Lower lobe of right lung (tissue), 2 donors: ENCODE measurements around the gene TMEM178B. TPM values are rescaled to one million over a fixed set of nuclear protein-coding genes. Genes with fewer than 3 reads are reported as not detected.
"Not testable (repeated sequence)": the region's sequence is repeated elsewhere in the genome, so short reads cannot be mapped to it uniquely, and the experiment has no call there.

Source experiments
- ATAC-seq, 2 donors: fragments of 200-7000 bp; cut with Tn5 transposase; one replicate each; pipeline ENCODE4 v1.9.1; 2020 to 2022; ENCODE audit warnings: mild to moderate bottlenecking in 2 of 2, moderate library complexity in 2 of 2
- DNase-seq: peaks from one replicate; pipeline ENCODE4 v3.0.0-alpha.2; 2020
- H3K27ac ChIP-seq: fragments of 200-600 bp; one replicate; pipeline ENCODE4 v1.8.0; 2022
- H3K27me3 ChIP-seq: fragments of 200-600 bp; one replicate; pipeline ENCODE4 v1.8.0; 2022; ENCODE audit warnings: low read depth
- H3K36me3 ChIP-seq: fragments of 200-600 bp; one replicate; pipeline ENCODE4 v1.8.0; 2022; ENCODE audit warnings: mild to moderate bottlenecking
- H3K4me1 ChIP-seq: fragments of 200-600 bp; one replicate; pipeline ENCODE4 v1.8.0; 2022
- H3K4me3 ChIP-seq: fragments of 200-600 bp; one replicate; pipeline ENCODE4 v1.8.0; 2022; ENCODE audit warnings: mild to moderate bottlenecking
- H3K9me3 ChIP-seq: fragments of 200-600 bp; one replicate; pipeline ENCODE4 v1.8.0; 2022
- intact Hi-C: fragments of 100-400 bp; cut with DNase I; formaldehyde crosslinking; loops from one replicate; pipeline ENCODE4 v1.11.0; 2022
- total RNA-seq: library from RNA; stranded (reverse); fragmentation: NEBNext Ultra II Directional; extraction: Animal tissue kit (Norgen Biotek cat#: 25700); gene quantifications from one replicate; pipeline ENCODE4 v1.2.1, GENCODE V29; 2021
- TF ChIP-seq, protein P1 (sequence below): fragments of 200-600 bp; IDR thresholded peaks from one replicate; pipeline ENCODE4 v1.8.0; 2022; ENCODE audit warnings: antibody characterized with exemption, mild to moderate bottlenecking
- donor health status: DM: no; HTN: yes; CAD: no; lungs with severe emphysema.

Gene TMEM178B
- total RNA-seq, 1 donor from 2014 or later: 0.18 TPM

DNA sequence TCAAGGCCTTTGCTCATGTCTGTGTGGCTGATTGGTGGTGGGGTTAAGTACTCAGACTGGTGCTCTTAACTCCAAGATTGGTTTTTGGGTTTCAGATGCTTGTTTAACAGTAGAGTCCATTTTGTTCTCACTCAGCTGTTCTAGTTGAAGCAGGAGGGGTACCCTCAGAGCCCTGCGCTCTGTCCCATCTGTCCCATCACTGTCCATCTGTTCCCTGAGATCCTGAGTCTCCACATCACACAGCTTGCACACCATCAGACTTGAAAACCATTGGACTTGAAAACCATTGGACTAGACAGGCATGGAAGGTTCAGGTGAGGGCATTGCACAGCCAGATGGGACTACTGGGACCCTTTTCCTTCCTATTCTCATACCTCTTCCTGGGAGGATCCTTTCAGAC, 39.3 kb downstream of the TMEM178B start:
- Histone ChIP-seq H3K36me3 (no peaks in the 10 kb centered on the region), H3K27me3 (no peaks in the 10 kb centered on the region), H3K27ac (no peak overlapping the region), H3K4me1 (no peaks in the 10 kb centered on the region), H3K4me3 (no peak overlapping the region), H3K9me3 (no peaks in the 10 kb centered on the region)
- ATAC-seq: no peak
- intact Hi-C loops: no loop called here
- TF ChIP-seq, protein P1, sequence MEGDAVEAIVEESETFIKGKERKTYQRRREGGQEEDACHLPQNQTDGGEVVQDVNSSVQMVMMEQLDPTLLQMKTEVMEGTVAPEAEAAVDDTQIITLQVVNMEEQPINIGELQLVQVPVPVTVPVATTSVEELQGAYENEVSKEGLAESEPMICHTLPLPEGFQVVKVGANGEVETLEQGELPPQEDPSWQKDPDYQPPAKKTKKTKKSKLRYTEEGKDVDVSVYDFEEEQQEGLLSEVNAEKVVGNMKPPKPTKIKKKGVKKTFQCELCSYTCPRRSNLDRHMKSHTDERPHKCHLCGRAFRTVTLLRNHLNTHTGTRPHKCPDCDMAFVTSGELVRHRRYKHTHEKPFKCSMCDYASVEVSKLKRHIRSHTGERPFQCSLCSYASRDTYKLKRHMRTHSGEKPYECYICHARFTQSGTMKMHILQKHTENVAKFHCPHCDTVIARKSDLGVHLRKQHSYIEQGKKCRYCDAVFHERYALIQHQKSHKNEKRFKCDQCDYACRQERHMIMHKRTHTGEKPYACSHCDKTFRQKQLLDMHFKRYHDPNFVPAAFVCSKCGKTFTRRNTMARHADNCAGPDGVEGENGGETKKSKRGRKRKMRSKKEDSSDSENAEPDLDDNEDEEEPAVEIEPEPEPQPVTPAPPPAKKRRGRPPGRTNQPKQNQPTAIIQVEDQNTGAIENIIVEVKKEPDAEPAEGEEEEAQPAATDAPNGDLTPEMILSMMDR: no peak
- no peak for DNase-seq

DNA sequence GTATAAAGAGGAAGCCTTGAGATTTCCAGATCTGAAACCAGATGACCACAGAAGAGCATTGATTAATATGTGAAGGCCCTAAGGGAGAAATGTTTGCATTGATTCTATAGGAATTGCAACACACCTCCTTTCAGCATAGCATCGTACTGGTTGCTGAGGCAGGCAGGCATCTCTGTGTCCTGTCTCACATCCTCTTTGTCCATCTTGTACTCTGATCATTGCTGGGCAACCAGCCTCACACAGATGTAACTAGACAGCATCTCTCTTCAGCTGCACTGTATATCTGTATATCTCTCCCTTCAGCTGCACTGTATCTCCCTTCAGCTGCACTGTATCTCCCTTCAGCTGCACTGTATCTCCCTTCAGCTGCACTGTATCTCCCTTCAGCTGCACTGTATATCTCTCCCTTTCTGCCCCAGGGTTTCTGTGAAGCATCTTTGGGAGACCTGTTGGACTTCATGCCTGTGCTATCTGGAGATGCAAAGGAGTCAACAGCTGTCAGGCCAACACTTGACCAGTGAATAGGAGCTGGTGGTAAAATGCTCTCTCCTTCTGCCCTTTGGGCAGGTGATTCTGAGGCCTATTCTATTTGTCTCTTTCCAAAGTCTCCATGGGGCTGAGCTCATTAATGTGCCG, 40.3 kb downstream of the TMEM178B start:
- ATAC-seq: no peak
- H3K27me3 ChIP-seq: no peaks in the 10 kb centered on the region

DNA sequence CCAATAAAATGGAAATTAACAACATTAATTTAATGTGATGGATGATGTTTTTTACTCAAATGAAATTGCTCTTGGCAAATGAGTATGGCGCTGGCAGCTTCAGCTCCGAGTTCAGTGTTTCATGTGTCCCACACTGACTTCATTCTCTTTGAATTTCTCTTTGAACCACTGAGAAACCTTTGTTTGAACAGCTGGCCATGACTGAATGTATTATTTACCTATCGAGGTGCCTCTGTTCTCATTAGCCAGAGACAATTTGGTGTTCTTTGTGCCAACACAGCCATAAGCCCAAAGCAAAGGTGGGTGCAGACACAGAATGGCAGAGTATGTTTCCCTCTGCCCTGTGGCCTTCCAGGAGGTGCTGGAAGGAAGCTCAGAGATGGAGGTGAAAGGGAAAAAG, 42.1 kb downstream of the TMEM178B start:
- H3K27me3 ChIP-seq: no peaks in the 10 kb centered on the region
- H3K4me3 ChIP-seq: no peak overlapping the region
- no peaks in the 10 kb centered on the region for H3K9me3 ChIP-seq
- H3K36me3 ChIP-seq: no peaks in the 10 kb centered on the region
- no peak for ATAC-seq
- H3K4me1 ChIP-seq: no peaks in the 10 kb centered on the region
- H3K27ac ChIP-seq: no peak overlapping the region
- intact Hi-C loops: no loop called here
- TF ChIP-seq, protein P1: no peak
- no peak for DNase-seq

More for the DNA sequence above, 40.3 kb downstream of the TMEM178B start:
- TF ChIP-seq, protein P1: no peak
- no peaks in the 10 kb centered on the region for H3K36me3 ChIP-seq
- no peak for DNase-seq
- no peaks in the 10 kb centered on the region for H3K9me3 ChIP-seq
- no peak overlapping the region for H3K27ac ChIP-seq
- H3K4me3 ChIP-seq: no peak overlapping the region
- no peaks in the 10 kb centered on the region for H3K4me1 ChIP-seq
- intact Hi-C loops: no loop called here

DNA sequence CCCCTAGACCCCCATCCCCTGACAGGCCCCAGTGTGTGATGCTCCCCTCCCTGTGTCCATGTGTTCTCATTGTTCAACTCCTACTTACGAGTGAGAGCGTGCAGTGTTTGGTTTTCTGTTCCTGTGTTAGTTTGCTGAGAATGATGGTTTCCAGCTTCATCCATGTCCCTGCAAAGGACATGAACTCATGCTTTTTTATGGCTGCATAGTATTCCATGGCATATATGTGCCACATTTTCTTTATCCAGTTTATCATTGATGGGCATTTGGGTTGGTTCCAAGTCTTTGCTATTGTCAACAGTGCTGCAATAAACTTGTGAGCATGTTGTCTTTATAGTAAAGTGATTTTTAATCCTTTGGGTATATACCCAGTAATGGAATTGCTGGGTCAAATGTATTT, 42.8 kb downstream of the TMEM178B start:
- DNase-seq, H3K27me3 ChIP-seq, H3K4me3 ChIP-seq, H3K9me3 ChIP-seq, H3K36me3 ChIP-seq, H3K27ac ChIP-seq, H3K4me1 ChIP-seq, ATAC-seq, intact Hi-C loops: not testable (repeated sequence)

DNA sequence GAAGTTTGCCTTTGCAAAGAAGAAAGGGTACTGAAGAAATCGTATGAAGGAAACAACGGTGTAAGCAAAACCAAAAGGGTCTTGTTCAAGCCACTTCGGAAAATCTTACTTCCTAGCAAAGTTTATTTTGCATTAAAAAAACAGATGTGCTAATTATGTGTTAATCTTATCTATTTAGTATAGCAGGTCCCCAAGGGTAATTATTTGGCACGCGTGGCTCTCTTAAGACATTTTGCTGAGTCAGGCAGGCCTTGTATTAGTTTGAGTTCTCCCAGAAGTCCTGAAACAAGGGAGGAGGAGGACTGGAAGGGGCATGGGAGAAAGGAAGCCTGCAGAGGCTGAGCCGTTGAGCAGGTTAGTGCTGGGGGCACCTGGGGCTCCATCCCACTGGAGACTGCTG, 44.9 kb downstream of the TMEM178B start:
- Histone ChIP-seq H3K27ac (no peak overlapping the region), H3K4me1 (no peaks in the 10 kb centered on the region), H3K4me3 (no peak overlapping the region), H3K27me3 (no peaks in the 10 kb centered on the region), H3K36me3 (no peaks in the 10 kb centered on the region), H3K9me3 (no peaks in the 10 kb centered on the region)
- intact Hi-C loops: no loop called here
- no peak for DNase-seq
- TF ChIP-seq, protein P1: no peak
- no peak for ATAC-seq

DNA sequence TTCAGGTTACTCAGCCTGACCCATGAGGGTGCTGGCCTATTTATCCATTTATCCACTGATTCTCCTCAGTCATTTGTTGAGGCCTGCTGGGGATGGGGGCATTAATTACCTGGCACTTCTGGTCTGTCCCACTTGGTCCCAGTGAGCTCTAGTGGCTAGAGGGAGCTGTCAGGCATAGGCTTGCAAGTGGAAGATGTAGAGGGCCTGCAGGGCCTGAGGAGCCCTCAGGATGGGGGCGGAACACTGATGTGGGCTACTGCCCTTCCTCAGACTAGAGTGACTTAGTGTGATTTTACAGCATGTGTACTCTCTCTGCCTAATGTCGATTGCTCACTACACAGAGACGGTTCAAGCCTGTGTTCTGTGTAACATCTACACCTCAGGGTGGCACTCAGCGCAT, 45.3 kb downstream of the TMEM178B start:
- Histone ChIP-seq H3K27me3 (no peaks in the 10 kb centered on the region), H3K27ac (no peak overlapping the region), H3K4me3 (no peak overlapping the region), H3K9me3 (no peaks in the 10 kb centered on the region), H3K4me1 (no peaks in the 10 kb centered on the region), H3K36me3 (no peaks in the 10 kb centered on the region)
- no peak for DNase-seq
- TF ChIP-seq, protein P1: no peak
- ATAC-seq: peak in 1 of 2 donors; percentile 35
- intact Hi-C loops: no loop called here
